Measurements from ENCODE around the gene UXS1. TPM values are rescaled to one million over a fixed set of nuclear protein-coding genes. Genes with fewer than 3 reads are reported as not detected.

The UXS1 gene
- total RNA-seq, 4 donors from 2014 or later: 37.0 to 86.6 (median 62.5) TPM

GRCh38 chr2:106090916-106091618 lies 103.0 kb downstream of the UXS1 start:
- 97 to 100% methylated on average over 2 to 4 of the region's 4 CpGs for WGBS, 2 donors (ENCODE audit: low coverage in 1 of 2)
- Histone ChIP-seq H3K27me3 (no peaks in the 10 kb centered on the region), H3K27ac (no peak overlapping the region), H3K9me3 (no peaks in the 10 kb centered on the region), H3K4me3 (no peak overlapping the region), H3K4me1 (no peaks in the 10 kb centered on the region), H3K36me3 (no peaks in the 10 kb centered on the region)
- TF ChIP-seq CTCF (IDR thresholded peaks at IDR 0.05): no peak
- TF ChIP-seq POLR2A (IDR thresholded peaks at IDR 0.05): no peak
- TF ChIP-seq POLR2AphosphoS5 (IDR thresholded peaks at IDR 0.05): no peak
- no peak for TF ChIP-seq EP300 (IDR thresholded peaks at IDR 0.05; ENCODE audit: low read depth)
- in situ Hi-C loops (cut with MboI; ENCODE audit: low pct_ligation_motif_present in 1 of 4, low pct_unique_long_range_greater_than_20kb in 1 of 4, low sequenced_read_pairs in 3 of 4): loop anchor here in 1 of 4 donors (25.0 kb wide), 1 partner anchor 504 kb away; no protein-coding TSS in a partner anchor
- intact Hi-C loops (cut with DNase I; ENCODE audit: low total_unique reads): no loop called here
- no peak for DNase-seq

- no peaks in the 10 kb centered on the region for H3K36me3 ChIP-seq
- H3K27ac ChIP-seq: no peak overlapping the region
- WGBS, 2 donors (ENCODE audit: low coverage in 1 of 2): 69% methylated on average over 1 of the region's 1 CpG; no CpG with 5 or more reads in 1 of the 2 donors
- H3K9me3 ChIP-seq: no peaks in the 10 kb centered on the region
- intact Hi-C loops (cut with DNase I; ENCODE audit: low total_unique reads) (loop anchor here (10.0 kb wide), 1 partner anchor 845 kb away; the partner anchor contains the start of gene GPR45), in situ Hi-C loops (cut with MboI; ENCODE audit: low pct_ligation_motif_present in 1 of 4, low pct_unique_long_range_greater_than_20kb in 1 of 4, low sequenced_read_pairs in 3 of 4) (loop anchor here in 1 of 4 donors (25.0 kb wide), 1 partner anchor 502 kb away; no protein-coding TSS in a partner anchor)
- no peak for DNase-seq
- H3K27me3 ChIP-seq: no peaks in the 10 kb centered on the region
- no peak for TF ChIP-seq POLR2A (IDR thresholded peaks at IDR 0.05)
- TF ChIP-seq POLR2AphosphoS5 (IDR thresholded peaks at IDR 0.05): no peak
- TF ChIP-seq EP300 (IDR thresholded peaks at IDR 0.05; ENCODE audit: low read depth): no peak
- H3K4me1 ChIP-seq: peaks cover 0 to 6% (median 0%) of the 10 kb centered on the region in 4 donors
- H3K4me3 ChIP-seq: no peak overlapping the region
Measured at GRCh38 chr2:106089611-106090010, 104.5 kb downstream of the UXS1 start.

GRCh38 chr2:106085181-106085940 lies 108.7 kb downstream of the UXS1 start:
- peak; percentile 20 to 46 (median 40) for TF ChIP-seq CTCF (IDR thresholded peaks at IDR 0.05)
- no peak for TF ChIP-seq EP300 (IDR thresholded peaks at IDR 0.05; ENCODE audit: low read depth)
- peak; percentile 53 for DNase-seq
- H3K4me1 ChIP-seq: peaks cover 0 to 6% (median 0%) of the 10 kb centered on the region in 4 donors
- in situ Hi-C loops (cut with MboI; ENCODE audit: low pct_ligation_motif_present in 1 of 4, low pct_unique_long_range_greater_than_20kb in 1 of 4, low sequenced_read_pairs in 3 of 4) (loop anchor here in 1 of 4 donors (25.0 kb wide), 1 partner anchor 498 kb away; no protein-coding TSS in a partner anchor), intact Hi-C loops (cut with DNase I; ENCODE audit: low total_unique reads) (loop anchor here (10.0 kb wide), 1 partner anchor 841 kb away; the partner anchor contains the start of gene GPR45)
- WGBS, 2 donors (ENCODE audit: low coverage in 1 of 2): 33% methylated on average over 5 to 9 of the region's 9 CpGs
- no peak overlapping the region for H3K4me3 ChIP-seq
- H3K27ac ChIP-seq: no peak overlapping the region
- H3K36me3 ChIP-seq: no peaks in the 10 kb centered on the region
- H3K27me3 ChIP-seq: no peaks in the 10 kb centered on the region
- no peaks in the 10 kb centered on the region for H3K9me3 ChIP-seq

GRCh38 chr2:106080959-106081358 lies 113.1 kb downstream of the UXS1 start:
- intact Hi-C loops (cut with DNase I; ENCODE audit: low total_unique reads) (loop anchor here (10.0 kb wide), 1 partner anchor 836 kb away; the partner anchor contains the start of gene GPR45), in situ Hi-C loops (cut with MboI; ENCODE audit: low pct_ligation_motif_present in 1 of 4, low pct_unique_long_range_greater_than_20kb in 1 of 4, low sequenced_read_pairs in 3 of 4) (loop anchor here in 1 of 4 donors (25.0 kb wide), 1 partner anchor 494 kb away; no protein-coding TSS in a partner anchor)
- Histone ChIP-seq H3K27ac (no peak overlapping the region), H3K4me3 (no peak overlapping the region), H3K36me3 (no peaks in the 10 kb centered on the region), H3K9me3 (no peaks in the 10 kb centered on the region), H3K4me1 (peaks cover 0 to 6% (median 0%) of the 10 kb centered on the region in 4 donors), H3K27me3 (no peaks in the 10 kb centered on the region)
- TF ChIP-seq POLR2A (IDR thresholded peaks at IDR 0.05) (no peak), EP300 (IDR thresholded peaks at IDR 0.05; ENCODE audit: low read depth) (no peak), POLR2AphosphoS5 (IDR thresholded peaks at IDR 0.05) (no peak), CTCF (IDR thresholded peaks at IDR 0.05) (no peak)
- 43 to 72% methylated on average over 5 to 6 of the region's 6 CpGs for WGBS, 2 donors (ENCODE audit: low coverage in 1 of 2)
- no peak for DNase-seq

Measured in transverse colon (tissue), 4 donors.